HepG2 (cell line): ENCODE results near the gene AXIN1. TPM values are rescaled to one million over a fixed set of nuclear protein-coding genes. Genes with fewer than 3 reads are reported as not detected.
A peak's percentile ranks its signal among the peaks of the same experiment; 100 is the strongest.

Source experiments
- JDP2 ChIP-seq: sonication (generic); formaldehyde crosslinking; IDR thresholded peaks from 2 replicates; pipeline ENCODE4 v1.8.1; 2022; ENCODE audit warnings: missing genetic modification reagents, borderline replicate concordance
- PCBP1 ChIP-seq: fragments of 200-400 bp; formaldehyde crosslinking; IDR thresholded peaks from 2 replicates; pipeline ENCODE4 v1.6.1; 2017; ENCODE audit warnings: mild to moderate bottlenecking, low read depth, low read length, borderline replicate concordance
- SIX1 ChIP-seq: sonication (generic); formaldehyde crosslinking; IDR thresholded peaks from 2 replicates; pipeline ENCODE4 v1.4.0; 2020; ENCODE audit warnings: missing genetic modification reagents, borderline replicate concordance
- SMAD9 ChIP-seq: sonication (generic); formaldehyde crosslinking; IDR thresholded peaks from 2 replicates; pipeline ENCODE4 v1.5.1; 2020; ENCODE audit warnings: mild to moderate bottlenecking, missing genetic modification reagents
- TAF15 ChIP-seq: fragments of 200-400 bp; formaldehyde crosslinking; IDR thresholded peaks from one replicate; pipeline ENCODE4 v1.6.1; 2018; ENCODE audit warnings: mild to moderate bottlenecking, low read depth, low read length; ENCODE audit not compliant: poor library complexity, severe bottlenecking
- ZKSCAN5 ChIP-seq: sonication (generic); formaldehyde crosslinking; IDR thresholded peaks from 2 replicates; pipeline ENCODE4 v1.5.1; 2020; ENCODE audit warnings: mild to moderate bottlenecking, missing genetic modification reagents
- ZNF207 ChIP-seq: fragments of 450-650 bp; IDR thresholded peaks from 2 replicates; pipeline ENCODE4 v1.6.1; 2016; ENCODE audit warnings: antibody characterized with exemption, borderline replicate concordance
- ZNF672 ChIP-seq: sonication (generic); formaldehyde crosslinking; IDR thresholded peaks from 2 replicates; pipeline ENCODE4 v1.8.1; 2022; ENCODE audit warnings: missing genetic modification reagents
- polyA plus RNA-seq, 8 experiments: library from polyadenylated mRNA; depleted of rRNA in 3 of 8; stranded (reverse) in 7 of 8; unstranded in 1 of 8; fragments of >200 nt; fragmentation: Illumina TruSeq in 4 of 8; extraction: Trizol in 4 of 8; gene quantifications; 2 replicates each; pipeline versions ENCODE4 v1.2.1 to v1.2.3, GENCODE V29; 2011 to 2016; ENCODE audit warnings: low read depth in 4 of 8, missing spikeins in 1 of 8, mixed read lengths in 1 of 8; ENCODE audit not compliant: insufficient read depth in 1 of 8
- total RNA-seq, 5 experiments: library from RNA; depleted of rRNA; stranded (reverse); fragments of >200 nt; fragmentation: Illumina TruSeq; extraction: Trizol; gene quantifications; 2 replicates each; pipeline ENCODE4 v1.2.3, GENCODE V29; 2016; ENCODE audit warnings: low read depth in 1 of 5
- TF ChIP-seq, protein P1 (sequence below): sonication (generic); formaldehyde crosslinking; IDR thresholded peaks from 2 replicates; pipeline ENCODE4 v1.4.0; 2020; ENCODE audit warnings: missing genetic modification reagents, borderline replicate concordance
- TF ChIP-seq, protein P2 (sequence below): sonication (generic); formaldehyde crosslinking; IDR thresholded peaks from 2 replicates; pipeline ENCODE4 v1.4.0; 2020; ENCODE audit warnings: missing genetic modification reagents, borderline replicate concordance
- TF ChIP-seq, protein P3 (sequence below): sonication (generic); formaldehyde crosslinking; IDR thresholded peaks from 2 replicates; pipeline ENCODE4 v1.5.1; 2020; ENCODE audit warnings: mild to moderate bottlenecking, moderate library complexity, missing genetic modification reagents
- TF ChIP-seq, protein P4 (sequence below): sonication (generic); formaldehyde crosslinking; IDR thresholded peaks from 2 replicates; pipeline ENCODE4 v1.4.0; 2020; ENCODE audit warnings: missing genetic modification reagents, borderline replicate concordance
- TF ChIP-seq, protein P5 (sequence below): IDR thresholded peaks from 2 replicates; pipeline ENCODE4 v1.6.1; 2012; ENCODE audit warnings: inconsistent platforms
- TF ChIP-seq, protein P6 (sequence below): sonication (generic); formaldehyde crosslinking; IDR thresholded peaks from 2 replicates; pipeline ENCODE4 v1.4.0; 2020; ENCODE audit warnings: missing genetic modification reagents
- TF ChIP-seq, protein P7 (sequence below): sonication (generic); formaldehyde crosslinking; IDR thresholded peaks from 2 replicates; pipeline ENCODE4 v1.9.0; 2021; ENCODE audit warnings: missing genetic modification reagents, borderline replicate concordance

The AXIN1 gene
- total and polyA plus RNA-seq, 2 of the 13 experiments (the other 11 are each of a cell fraction or from before 2014, with no cell fraction given): 24.0 to 26.0 TPM

DNA sequence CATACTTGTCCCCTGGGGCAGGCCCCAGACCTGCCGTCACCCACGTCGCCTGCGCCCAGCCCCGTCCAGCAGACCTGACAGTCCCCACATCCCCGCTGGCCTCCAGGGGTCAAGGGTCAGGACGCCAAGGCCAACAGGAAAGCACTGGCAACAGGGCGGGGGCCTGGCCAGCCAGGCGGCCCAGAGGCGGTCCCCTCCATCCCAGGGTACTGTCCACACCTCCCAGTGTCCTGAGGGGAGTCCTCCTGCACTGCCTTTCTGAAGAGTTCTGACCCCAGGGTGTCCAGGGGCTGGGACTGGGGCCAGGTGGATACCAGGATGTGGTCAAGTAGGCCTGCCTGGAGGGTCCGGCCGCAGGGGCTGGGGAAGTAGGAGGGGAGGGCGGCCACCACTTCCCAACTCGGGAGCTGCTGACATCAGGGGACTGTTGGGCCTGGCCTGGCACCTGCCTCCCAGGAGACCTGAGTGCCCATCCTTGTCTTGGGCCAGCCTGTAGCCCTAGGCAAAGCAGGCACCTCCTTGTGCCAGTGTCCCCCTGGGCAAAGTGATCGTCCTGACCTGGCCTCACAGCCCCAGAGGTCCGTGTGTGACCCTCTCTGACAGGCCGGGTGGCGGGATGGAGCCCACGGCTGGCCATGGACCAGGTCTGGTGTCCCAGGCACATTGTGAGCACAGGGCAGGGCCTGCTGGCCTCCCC lies 6.7 kb upstream of the AXIN1 start (continued):
- TF ChIP-seq, protein P1, sequence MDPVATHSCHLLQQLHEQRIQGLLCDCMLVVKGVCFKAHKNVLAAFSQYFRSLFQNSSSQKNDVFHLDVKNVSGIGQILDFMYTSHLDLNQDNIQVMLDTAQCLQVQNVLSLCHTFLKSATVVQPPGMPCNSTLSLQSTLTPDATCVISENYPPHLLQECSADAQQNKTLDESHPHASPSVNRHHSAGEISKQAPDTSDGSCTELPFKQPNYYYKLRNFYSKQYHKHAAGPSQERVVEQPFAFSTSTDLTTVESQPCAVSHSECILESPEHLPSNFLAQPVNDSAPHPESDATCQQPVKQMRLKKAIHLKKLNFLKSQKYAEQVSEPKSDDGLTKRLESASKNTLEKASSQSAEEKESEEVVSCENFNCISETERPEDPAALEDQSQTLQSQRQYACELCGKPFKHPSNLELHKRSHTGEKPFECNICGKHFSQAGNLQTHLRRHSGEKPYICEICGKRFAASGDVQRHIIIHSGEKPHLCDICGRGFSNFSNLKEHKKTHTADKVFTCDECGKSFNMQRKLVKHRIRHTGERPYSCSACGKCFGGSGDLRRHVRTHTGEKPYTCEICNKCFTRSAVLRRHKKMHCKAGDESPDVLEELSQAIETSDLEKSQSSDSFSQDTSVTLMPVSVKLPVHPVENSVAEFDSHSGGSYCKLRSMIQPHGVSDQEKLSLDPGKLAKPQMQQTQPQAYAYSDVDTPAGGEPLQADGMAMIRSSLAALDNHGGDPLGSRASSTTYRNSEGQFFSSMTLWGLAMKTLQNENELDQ (CRISPR knock-in tag): no peak
- TF ChIP-seq PCBP1: no peak
- no peak for TF ChIP-seq JDP2 (CRISPR knock-in tag)
- no peak for TF ChIP-seq TAF15
- TF ChIP-seq, protein P2, sequence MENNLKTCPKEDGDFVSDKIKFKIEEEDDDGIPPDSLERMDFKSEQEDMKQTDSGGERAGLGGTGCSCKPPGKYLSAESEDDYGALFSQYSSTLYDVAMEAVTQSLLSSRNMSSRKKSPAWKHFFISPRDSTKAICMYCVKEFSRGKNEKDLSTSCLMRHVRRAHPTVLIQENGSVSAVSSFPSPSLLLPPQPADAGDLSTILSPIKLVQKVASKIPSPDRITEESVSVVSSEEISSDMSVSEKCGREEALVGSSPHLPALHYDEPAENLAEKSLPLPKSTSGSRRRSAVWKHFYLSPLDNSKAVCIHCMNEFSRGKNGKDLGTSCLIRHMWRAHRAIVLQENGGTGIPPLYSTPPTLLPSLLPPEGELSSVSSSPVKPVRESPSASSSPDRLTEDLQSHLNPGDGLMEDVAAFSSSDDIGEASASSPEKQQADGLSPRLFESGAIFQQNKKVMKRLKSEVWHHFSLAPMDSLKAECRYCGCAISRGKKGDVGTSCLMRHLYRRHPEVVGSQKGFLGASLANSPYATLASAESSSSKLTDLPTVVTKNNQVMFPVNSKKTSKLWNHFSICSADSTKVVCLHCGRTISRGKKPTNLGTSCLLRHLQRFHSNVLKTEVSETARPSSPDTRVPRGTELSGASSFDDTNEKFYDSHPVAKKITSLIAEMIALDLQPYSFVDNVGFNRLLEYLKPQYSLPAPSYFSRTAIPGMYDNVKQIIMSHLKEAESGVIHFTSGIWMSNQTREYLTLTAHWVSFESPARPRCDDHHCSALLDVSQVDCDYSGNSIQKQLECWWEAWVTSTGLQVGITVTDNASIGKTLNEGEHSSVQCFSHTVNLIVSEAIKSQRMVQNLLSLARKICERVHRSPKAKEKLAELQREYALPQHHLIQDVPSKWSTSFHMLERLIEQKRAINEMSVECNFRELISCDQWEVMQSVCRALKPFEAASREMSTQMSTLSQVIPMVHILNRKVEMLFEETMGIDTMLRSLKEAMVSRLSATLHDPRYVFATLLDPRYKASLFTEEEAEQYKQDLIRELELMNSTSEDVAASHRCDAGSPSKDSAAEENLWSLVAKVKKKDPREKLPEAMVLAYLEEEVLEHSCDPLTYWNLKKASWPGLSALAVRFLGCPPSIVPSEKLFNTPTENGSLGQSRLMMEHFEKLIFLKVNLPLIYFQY: peak; percentile 68; the same call in 1 of the 2 replicates
- no peak for TF ChIP-seq ZNF207
- TF ChIP-seq, protein P3, sequence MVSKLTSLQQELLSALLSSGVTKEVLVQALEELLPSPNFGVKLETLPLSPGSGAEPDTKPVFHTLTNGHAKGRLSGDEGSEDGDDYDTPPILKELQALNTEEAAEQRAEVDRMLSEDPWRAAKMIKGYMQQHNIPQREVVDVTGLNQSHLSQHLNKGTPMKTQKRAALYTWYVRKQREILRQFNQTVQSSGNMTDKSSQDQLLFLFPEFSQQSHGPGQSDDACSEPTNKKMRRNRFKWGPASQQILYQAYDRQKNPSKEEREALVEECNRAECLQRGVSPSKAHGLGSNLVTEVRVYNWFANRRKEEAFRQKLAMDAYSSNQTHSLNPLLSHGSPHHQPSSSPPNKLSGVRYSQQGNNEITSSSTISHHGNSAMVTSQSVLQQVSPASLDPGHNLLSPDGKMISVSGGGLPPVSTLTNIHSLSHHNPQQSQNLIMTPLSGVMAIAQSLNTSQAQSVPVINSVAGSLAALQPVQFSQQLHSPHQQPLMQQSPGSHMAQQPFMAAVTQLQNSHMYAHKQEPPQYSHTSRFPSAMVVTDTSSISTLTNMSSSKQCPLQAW (CRISPR knock-in tag): peak; percentile 85
- TF ChIP-seq ZNF672 (CRISPR knock-in tag): no peak
- TF ChIP-seq SMAD9 (CRISPR knock-in tag): no peak
- TF ChIP-seq, protein P4, sequence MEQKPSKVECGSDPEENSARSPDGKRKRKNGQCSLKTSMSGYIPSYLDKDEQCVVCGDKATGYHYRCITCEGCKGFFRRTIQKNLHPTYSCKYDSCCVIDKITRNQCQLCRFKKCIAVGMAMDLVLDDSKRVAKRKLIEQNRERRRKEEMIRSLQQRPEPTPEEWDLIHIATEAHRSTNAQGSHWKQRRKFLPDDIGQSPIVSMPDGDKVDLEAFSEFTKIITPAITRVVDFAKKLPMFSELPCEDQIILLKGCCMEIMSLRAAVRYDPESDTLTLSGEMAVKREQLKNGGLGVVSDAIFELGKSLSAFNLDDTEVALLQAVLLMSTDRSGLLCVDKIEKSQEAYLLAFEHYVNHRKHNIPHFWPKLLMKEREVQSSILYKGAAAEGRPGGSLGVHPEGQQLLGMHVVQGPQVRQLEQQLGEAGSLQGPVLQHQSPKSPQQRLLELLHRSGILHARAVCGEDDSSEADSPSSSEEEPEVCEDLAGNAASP (CRISPR knock-in tag): peak; percentile 56; the same call in 1 of the 2 replicates
- TF ChIP-seq, protein P5, sequence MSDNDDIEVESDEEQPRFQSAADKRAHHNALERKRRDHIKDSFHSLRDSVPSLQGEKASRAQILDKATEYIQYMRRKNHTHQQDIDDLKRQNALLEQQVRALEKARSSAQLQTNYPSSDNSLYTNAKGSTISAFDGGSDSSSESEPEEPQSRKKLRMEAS: peak; percentile 64; the same call in 1 of the 2 replicates
- no peak for TF ChIP-seq ZKSCAN5 (CRISPR knock-in tag)
- TF ChIP-seq, protein P6, sequence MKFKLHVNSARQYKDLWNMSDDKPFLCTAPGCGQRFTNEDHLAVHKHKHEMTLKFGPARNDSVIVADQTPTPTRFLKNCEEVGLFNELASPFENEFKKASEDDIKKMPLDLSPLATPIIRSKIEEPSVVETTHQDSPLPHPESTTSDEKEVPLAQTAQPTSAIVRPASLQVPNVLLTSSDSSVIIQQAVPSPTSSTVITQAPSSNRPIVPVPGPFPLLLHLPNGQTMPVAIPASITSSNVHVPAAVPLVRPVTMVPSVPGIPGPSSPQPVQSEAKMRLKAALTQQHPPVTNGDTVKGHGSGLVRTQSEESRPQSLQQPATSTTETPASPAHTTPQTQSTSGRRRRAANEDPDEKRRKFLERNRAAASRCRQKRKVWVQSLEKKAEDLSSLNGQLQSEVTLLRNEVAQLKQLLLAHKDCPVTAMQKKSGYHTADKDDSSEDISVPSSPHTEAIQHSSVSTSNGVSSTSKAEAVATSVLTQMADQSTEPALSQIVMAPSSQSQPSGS: peak; percentile 48; the same call in 1 of the 2 replicates
- no peak for TF ChIP-seq SIX1 (CRISPR knock-in tag)
- TF ChIP-seq, protein P7, sequence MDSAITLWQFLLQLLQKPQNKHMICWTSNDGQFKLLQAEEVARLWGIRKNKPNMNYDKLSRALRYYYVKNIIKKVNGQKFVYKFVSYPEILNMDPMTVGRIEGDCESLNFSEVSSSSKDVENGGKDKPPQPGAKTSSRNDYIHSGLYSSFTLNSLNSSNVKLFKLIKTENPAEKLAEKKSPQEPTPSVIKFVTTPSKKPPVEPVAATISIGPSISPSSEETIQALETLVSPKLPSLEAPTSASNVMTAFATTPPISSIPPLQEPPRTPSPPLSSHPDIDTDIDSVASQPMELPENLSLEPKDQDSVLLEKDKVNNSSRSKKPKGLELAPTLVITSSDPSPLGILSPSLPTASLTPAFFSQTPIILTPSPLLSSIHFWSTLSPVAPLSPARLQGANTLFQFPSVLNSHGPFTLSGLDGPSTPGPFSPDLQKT (CRISPR knock-in tag): no peak
- TF ChIP-seq, all 625 proteins: peak for 200
